ENCODE data around the gene DLGAP1.

DNA sequence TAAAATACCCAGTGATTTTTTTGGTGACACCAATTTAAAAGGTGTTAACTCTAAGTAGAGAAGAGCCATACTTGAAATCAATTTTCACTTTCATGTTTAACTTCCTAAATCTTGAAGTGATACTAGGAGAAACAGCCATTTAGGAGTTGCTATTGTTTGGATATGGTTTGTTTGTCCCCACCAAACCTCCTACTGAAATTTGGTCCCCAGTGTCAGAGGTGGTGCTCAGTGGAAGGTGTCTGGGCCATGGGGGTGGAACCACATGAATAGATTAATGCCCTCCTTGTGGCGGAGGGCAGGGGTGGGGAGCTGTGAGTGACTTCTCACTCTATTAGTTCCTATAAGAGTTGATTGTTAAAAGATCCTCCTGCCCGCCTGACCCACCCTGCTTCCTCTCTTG, 377.9 kb downstream of the DLGAP1 start:
- TF ChIP-seq POLR2A (IDR thresholded peaks at IDR 0.05; ENCODE audit: low read length) (no peak), GATA1 (IDR thresholded peaks at IDR 0.05; ENCODE audit: low read depth, low read length) (no peak)

All from erythroblast (primary cell).